Keratinocyte (primary cell): ENCODE results near the gene HAPLN1. TPM values are rescaled to one million over a fixed set of nuclear protein-coding genes. Genes with fewer than 3 reads are reported as not detected.

Experiments used
- DNase-seq: peaks from one replicate; pipeline ENCODE4 v3.0.0-alpha.2; 2011; ENCODE audit warnings: low read depth, missing footprints, low spot score
- FAIRE-seq: peaks from 2 replicates; lab custom pipeline; 2011; peaks lifted over from hg19 to GRCh38; lab: Jason Lieb, UNC
- H2AFZ ChIP-seq: 2 replicates; pipeline ENCODE4 v1.6.0; 2012; ENCODE audit warnings: low read length, control low read depth, inconsistent platforms; ENCODE audit not compliant: control insufficient read depth
- H3K27ac ChIP-seq: 2 replicates; pipeline ENCODE4 v1.5.1; 2011; ENCODE audit warnings: low read length; ENCODE audit not compliant: control insufficient read depth, insufficient read depth
- H3K27me3 ChIP-seq: 3 replicates; pipeline ENCODE4 v1.6.0; 2011; ENCODE audit warnings: low read length; ENCODE audit not compliant: control insufficient read depth, insufficient read depth; ENCODE audit errors: extremely low read depth
- H3K36me3 ChIP-seq, 2 experiments: 2 replicates in 1 of 2; 3 replicates in 1 of 2; pipeline ENCODE4 v1.5.1; 2011; ENCODE audit warnings: low read length in 2 of 2, mild to moderate bottlenecking in 1 of 2; ENCODE audit not compliant: control insufficient read depth in 2 of 2, insufficient read depth in 2 of 2; ENCODE audit errors: extremely low read depth in 1 of 2
- H3K4me1 ChIP-seq: 3 replicates; pipeline ENCODE4 v1.5.1; 2011; ENCODE audit warnings: low read length; ENCODE audit not compliant: control insufficient read depth, insufficient read depth; ENCODE audit errors: extremely low read depth
- H3K4me2 ChIP-seq: 3 replicates; pipeline ENCODE4 v1.6.0; 2011; ENCODE audit warnings: low read depth, low read length; ENCODE audit not compliant: control insufficient read depth, insufficient read depth; ENCODE audit errors: extremely low read depth
- H3K4me3 ChIP-seq, 3 experiments: fragments of 200-600 bp in 1 of 3; sonication (generic) in 1 of 3; 2 replicates in 2 of 3; 3 replicates in 1 of 3; pipeline ENCODE4 v1.5.1; 2011 to 2016; ENCODE audit warnings: low read length in 3 of 3, mild to moderate bottlenecking in 3 of 3, control low read depth in 2 of 3, inconsistent platforms in 1 of 3, low read depth in 1 of 3, mixed read lengths in 1 of 3, mixed run types in 1 of 3, moderate library complexity in 1 of 3; ENCODE audit not compliant: control insufficient read depth in 2 of 3, insufficient read depth in 2 of 3; ENCODE audit errors: extremely low read depth in 1 of 3
- H3K79me2 ChIP-seq: 2 replicates; pipeline ENCODE4 v1.6.0; 2012; ENCODE audit warnings: low read length; ENCODE audit not compliant: control insufficient read depth, insufficient read depth
- H3K9ac ChIP-seq: 3 replicates; pipeline ENCODE4 v1.6.0; 2011; ENCODE audit warnings: low read length; ENCODE audit not compliant: control insufficient read depth, insufficient read depth; ENCODE audit errors: extremely low read depth
- H3K9me1 ChIP-seq: 3 replicates; pipeline ENCODE4 v1.6.0; 2011; ENCODE audit warnings: low read length; ENCODE audit not compliant: control insufficient read depth, insufficient read depth; ENCODE audit errors: extremely low read depth
- H3K9me3 ChIP-seq: 2 replicates; pipeline ENCODE4 v1.5.1; 2012; ENCODE audit warnings: low read depth, low read length; ENCODE audit not compliant: control insufficient read depth
- H4K20me1 ChIP-seq: 3 replicates; pipeline ENCODE4 v1.6.0; 2011; ENCODE audit warnings: low read length; ENCODE audit not compliant: control insufficient read depth, insufficient read depth; ENCODE audit errors: extremely low read depth
- EZH2 ChIP-seq: IDR thresholded peaks from one replicate; pipeline ENCODE4 v1.6.1; 2012; ENCODE audit warnings: inconsistent platforms, mild to moderate bottlenecking, low read length, moderate library complexity
- dilution Hi-C: fragments of 300-500 bp; cut with MboI; formaldehyde crosslinking; loops from one replicate; pipeline ENCODE4 v1.7.0; 2020; ENCODE audit warnings: low sequenced_read_pairs; ENCODE audit not compliant: extremely low pct_ligation_motif_present
- polyA plus RNA-seq, 5 experiments: library from polyadenylated mRNA; depleted of rRNA in 3 of 5; stranded (reverse) in 3 of 5; stranded (forward) in 1 of 5; unstranded in 1 of 5; fragments of >200 nt; gene quantifications; 1 replicate in 1 of 5; 2 replicates in 3 of 5; 3 replicates in 1 of 5; pipeline versions ENCODE4 v1.2.1 to v1.2.3, GENCODE V29; 2011 to 2012; ENCODE audit warnings: missing spikeins in 2 of 5, low read depth in 1 of 5, low replicate concordance in 1 of 5
- TF ChIP-seq, protein P1 (sequence below), 3 experiments: IDR thresholded peaks in 1 of 3; conservative IDR thresholded peaks in 1 of 3; optimal IDR thresholded peaks in 1 of 3; 2 replicates in 2 of 3; 3 replicates in 1 of 3; pipeline versions ENCODE3 to v1.5.1; 2011; ENCODE audit warnings: low read length in 3 of 3, mild to moderate bottlenecking in 3 of 3, moderate library complexity in 2 of 3, control low read depth in 1 of 3, inconsistent platforms in 1 of 3; ENCODE audit not compliant: insufficient read depth in 2 of 3; ENCODE audit errors: extremely low read depth in 1 of 3

HAPLN1 gene
- polyA plus RNA-seq, 1 donor (not counting 4 experiments of a cell fraction or from before 2014, with no cell fraction given): not detected

DNA sequence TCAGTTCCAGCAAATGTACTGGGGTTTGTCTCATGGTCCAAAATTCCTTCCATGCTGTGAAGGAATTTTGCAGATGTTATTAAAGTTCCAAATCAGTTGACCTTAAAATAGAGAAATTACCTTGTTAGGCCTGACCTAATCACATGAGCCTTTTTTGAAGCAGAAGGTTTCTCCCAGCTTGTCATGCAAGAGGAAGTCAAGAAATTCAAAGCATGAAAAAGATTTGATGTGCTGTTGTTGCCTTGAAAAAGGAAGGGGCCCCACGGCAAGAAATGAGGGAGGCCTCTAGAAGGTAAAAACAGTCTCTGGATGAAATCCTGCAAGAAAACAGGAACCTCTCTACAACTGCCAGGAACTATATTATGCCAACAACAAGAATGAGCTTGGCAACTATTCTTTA is 24.2 kb upstream of the HAPLN1 start:
- Histone ChIP-seq H3K9ac (no peak overlapping the region), H2AFZ (no peak overlapping the region), H3K9me3 (no peaks in the 10 kb centered on the region), H3K27ac (no peak overlapping the region), H3K4me1 (no peaks in the 10 kb centered on the region), H3K27me3 (no peaks in the 10 kb centered on the region), H4K20me1 (no peaks in the 10 kb centered on the region), H3K79me2 (no peaks in the 10 kb centered on the region), H3K36me3 (no peaks in the 10 kb centered on the region), H3K9me1 (no peaks in the 10 kb centered on the region), H3K4me2 (no peak overlapping the region), H3K4me3 (no peak overlapping the region)
- TF ChIP-seq EZH2: no peak
- TF ChIP-seq, protein P1, sequence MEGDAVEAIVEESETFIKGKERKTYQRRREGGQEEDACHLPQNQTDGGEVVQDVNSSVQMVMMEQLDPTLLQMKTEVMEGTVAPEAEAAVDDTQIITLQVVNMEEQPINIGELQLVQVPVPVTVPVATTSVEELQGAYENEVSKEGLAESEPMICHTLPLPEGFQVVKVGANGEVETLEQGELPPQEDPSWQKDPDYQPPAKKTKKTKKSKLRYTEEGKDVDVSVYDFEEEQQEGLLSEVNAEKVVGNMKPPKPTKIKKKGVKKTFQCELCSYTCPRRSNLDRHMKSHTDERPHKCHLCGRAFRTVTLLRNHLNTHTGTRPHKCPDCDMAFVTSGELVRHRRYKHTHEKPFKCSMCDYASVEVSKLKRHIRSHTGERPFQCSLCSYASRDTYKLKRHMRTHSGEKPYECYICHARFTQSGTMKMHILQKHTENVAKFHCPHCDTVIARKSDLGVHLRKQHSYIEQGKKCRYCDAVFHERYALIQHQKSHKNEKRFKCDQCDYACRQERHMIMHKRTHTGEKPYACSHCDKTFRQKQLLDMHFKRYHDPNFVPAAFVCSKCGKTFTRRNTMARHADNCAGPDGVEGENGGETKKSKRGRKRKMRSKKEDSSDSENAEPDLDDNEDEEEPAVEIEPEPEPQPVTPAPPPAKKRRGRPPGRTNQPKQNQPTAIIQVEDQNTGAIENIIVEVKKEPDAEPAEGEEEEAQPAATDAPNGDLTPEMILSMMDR (optimal IDR thresholded peaks at IDR 0.05 in 1 of 3, IDR thresholded peaks at IDR 0.05 in 1 of 3, conservative IDR thresholded peaks at IDR 0.05 in 1 of 3; ENCODE audit: extremely low read depth in 1 of 3, insufficient read depth in 2 of 3, low read length in 3 of 3): no peak
- no peak for DNase-seq
- dilution Hi-C loops: no loop called here
- FAIRE-seq: no peak

DNA sequence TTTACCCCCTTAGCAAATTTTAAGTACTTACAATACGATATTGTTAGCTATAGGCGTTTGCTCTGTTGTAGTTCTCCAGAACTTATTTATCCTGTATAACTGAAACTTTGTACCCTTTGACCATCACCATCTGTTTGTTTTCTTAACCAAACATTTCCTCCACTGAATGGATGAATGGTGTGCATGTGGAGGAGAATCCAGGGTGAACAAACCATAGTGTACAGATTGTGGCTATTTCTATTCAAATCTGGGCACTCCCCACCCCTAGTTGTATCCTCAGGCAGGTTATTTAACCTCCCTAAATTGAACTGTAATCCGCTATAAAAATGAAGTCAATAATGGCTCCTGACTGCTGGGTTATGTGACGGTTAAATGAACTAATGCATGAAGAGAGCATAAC is 21.4 kb upstream of the HAPLN1 start:
- Histone ChIP-seq H3K4me3 (no peak overlapping the region), H3K27ac (no peak overlapping the region), H4K20me1 (no peaks in the 10 kb centered on the region), H2AFZ (no peak overlapping the region), H3K9me3 (no peaks in the 10 kb centered on the region), H3K9ac (no peak overlapping the region), H3K4me2 (no peak overlapping the region), H3K4me1 (no peaks in the 10 kb centered on the region), H3K36me3 (no peaks in the 10 kb centered on the region), H3K9me1 (no peaks in the 10 kb centered on the region), H3K79me2 (no peaks in the 10 kb centered on the region), H3K27me3 (no peaks in the 10 kb centered on the region)
- DNase-seq (no peak), FAIRE-seq (no peak)
- dilution Hi-C loops: no loop called here
- no peak for TF ChIP-seq EZH2
- TF ChIP-seq, protein P1 (optimal IDR thresholded peaks at IDR 0.05 in 1 of 3, IDR thresholded peaks at IDR 0.05 in 1 of 3, conservative IDR thresholded peaks at IDR 0.05 in 1 of 3; ENCODE audit: extremely low read depth in 1 of 3, insufficient read depth in 2 of 3, low read length in 3 of 3): no peak
